Spleen (tissue), 13 donors: ENCODE results near the gene VSTM2L. TPM values are rescaled to one million over a fixed set of nuclear protein-coding genes. Genes with fewer than 3 reads are reported as not detected.
A peak's percentile ranks its signal among the peaks of the same experiment; 100 is the strongest.
"Not testable (repeated sequence)": the region's sequence is repeated elsewhere in the genome, so short reads cannot be mapped to it uniquely, and the experiment has no call there.

Experiments used
- DNase-seq: peaks from one replicate; pipeline ENCODE4 v3.0.0-alpha.2; 2020
- H3K27ac ChIP-seq, 8 donors: fragments of 200-600 bp; sonication (generic) in 7 of 8; 1 replicate in 4 of 8; 2 replicates in 4 of 8; pipeline versions ENCODE4 v1.5.0 to v1.8.0; 2016 to 2021; ENCODE audit warnings: inconsistent platforms in 4 of 8, mild to moderate bottlenecking in 4 of 8, moderate library complexity in 1 of 8
- H3K27me3 ChIP-seq, 7 donors: fragments of 200-600 bp; sonication (generic) in 6 of 7; replicated peaks in 1 of 7; 1 replicate in 4 of 7; 2 replicates in 3 of 7; pipeline versions ENCODE4 v1.5.0 to v1.8.0; 2016 to 2021; ENCODE audit warnings: inconsistent platforms in 3 of 7, mild to moderate bottlenecking in 1 of 7
- H3K36me3 ChIP-seq, 6 donors: fragments of 200-600 bp; sonication (generic) in 5 of 6; 1 replicate in 4 of 6; 2 replicates in 2 of 6; pipeline versions ENCODE4 v1.5.0 to v1.8.0; 2016 to 2021; ENCODE audit warnings: inconsistent platforms in 2 of 6
- H3K4me1 ChIP-seq, 6 donors: fragments of 200-600 bp; sonication (generic) in 5 of 6; 1 replicate in 3 of 6; 2 replicates in 3 of 6; pipeline versions ENCODE4 v1.5.0 to v1.8.0; 2016 to 2021; ENCODE audit warnings: inconsistent platforms in 3 of 6
- H3K4me3 ChIP-seq, 8 donors: fragments of 200-600 bp; sonication (generic) in 7 of 8; 1 replicate in 4 of 8; 2 replicates in 4 of 8; pipeline versions ENCODE4 v1.5.0 to v1.8.0; 2016 to 2021; ENCODE audit warnings: inconsistent platforms in 4 of 8, mild to moderate bottlenecking in 4 of 8, moderate library complexity in 2 of 8
- H3K9me3 ChIP-seq, 8 donors: fragments of 200-600 bp; sonication (generic) in 7 of 8; 1 replicate in 4 of 8; 2 replicates in 4 of 8; pipeline versions ENCODE4 v1.5.0 to v1.8.0; 2016 to 2021; ENCODE audit warnings: inconsistent platforms in 4 of 8
- POLR2A ChIP-seq, 3 donors: fragments of 450-650 bp; IDR thresholded peaks; one replicate each; pipeline ENCODE4 v1.5.1; 2017; ENCODE audit warnings: antibody characterized with exemption in 3 of 3, mild to moderate bottlenecking in 1 of 3
- POLR2AphosphoS5 ChIP-seq, 3 donors: sonication (generic); formaldehyde crosslinking; IDR thresholded peaks; one replicate each; pipeline ENCODE4 v1.5.1; 2017; ENCODE audit warnings: antibody characterized with exemption in 3 of 3
- WGBS, 5 donors: extraction: QIAGEN DNeasy Blood & Tissue Kit in 3 of 5; methylation state at CpG; one replicate each; pipeline versions ENCODE4 v1.1.5 to v1.1.7; 2013 to 2018; 5-methylcytosine and 5-hydroxymethylcytosine counted together
- intact Hi-C: fragments of 100-400 bp; cut with DNase I; formaldehyde crosslinking; loops from one replicate; pipeline ENCODE4 v1.15.0; 2023; ENCODE audit warnings: low total_unique reads
- long read RNA-seq, 2 donors: transcript quantifications; one replicate each; lab custom pipeline, GENCODE V29; 2026
- polyA plus RNA-seq, 3 donors: library from polyadenylated mRNA; stranded (reverse); fragments of 200-250 nt; gene quantifications; one replicate each; pipeline ENCODE4 v1.2.1, GENCODE V29; 2013
- total RNA-seq, 7 donors: library from RNA; depleted of rRNA in 3 of 7; stranded (reverse); fragments of >200 nt in 3 of 7; fragmentation: NEBNext Ultra II Directional in 4 of 7; extraction: Animal tissue kit (Norgen Biotek cat#: 25700) in 4 of 7; gene quantifications; one replicate each; pipeline versions ENCODE4 v1.1.0 to v1.2.1, GENCODE V29; 2016 to 2021
- TF ChIP-seq, protein P1 (sequence below), 11 experiments: fragments of 200-600 bp in 7 of 11; fragments of 450-650 bp in 4 of 11; sonication (generic) in 4 of 11; IDR thresholded peaks in 8 of 11; conservative IDR thresholded peaks in 3 of 11; 1 replicate in 7 of 11; 2 replicates in 4 of 11; pipeline versions ENCODE4 v1.4.0 to v1.8.0; 2016 to 2021; ENCODE audit warnings: antibody characterized with exemption in 11 of 11, inconsistent platforms in 4 of 11, mild to moderate bottlenecking in 1 of 11
- donor health status: healthy with polysubstance abuse.
- donor health status: DM: no; HTN: no; CAD: no; lungs with moderate emphysema.
- donor health status: DM: no; HTN: no; CAD: no.
- donor health status: Bipolar disorder and iron deficiency.
- donor health status: healthy.
- donor health status: DM: no; HTN: no; CAD: no.
- donor health status: DM: yes; HTN: yes; CAD: no.

Gene VSTM2L, protein sequence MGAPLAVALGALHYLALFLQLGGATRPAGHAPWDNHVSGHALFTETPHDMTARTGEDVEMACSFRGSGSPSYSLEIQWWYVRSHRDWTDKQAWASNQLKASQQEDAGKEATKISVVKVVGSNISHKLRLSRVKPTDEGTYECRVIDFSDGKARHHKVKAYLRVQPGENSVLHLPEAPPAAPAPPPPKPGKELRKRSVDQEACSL
- total RNA-seq (10 to 100 TPM; 12.9 to 88.7 (median 34.9) TPM), polyA plus RNA-seq (10 to 100 TPM in 1 of 3 donors, 1 to 10 TPM in 2; 1.7 to 13.5 (median 2.9) TPM)
- long read RNA-seq, donor 1 = 0 reads
- long read RNA-seq, donor 2, partial matches to known transcripts = 0 of 4 reads
- long read RNA-seq, donor 2, other reads (novel, unspliced or antisense) = 0 of 4 reads

DNA sequence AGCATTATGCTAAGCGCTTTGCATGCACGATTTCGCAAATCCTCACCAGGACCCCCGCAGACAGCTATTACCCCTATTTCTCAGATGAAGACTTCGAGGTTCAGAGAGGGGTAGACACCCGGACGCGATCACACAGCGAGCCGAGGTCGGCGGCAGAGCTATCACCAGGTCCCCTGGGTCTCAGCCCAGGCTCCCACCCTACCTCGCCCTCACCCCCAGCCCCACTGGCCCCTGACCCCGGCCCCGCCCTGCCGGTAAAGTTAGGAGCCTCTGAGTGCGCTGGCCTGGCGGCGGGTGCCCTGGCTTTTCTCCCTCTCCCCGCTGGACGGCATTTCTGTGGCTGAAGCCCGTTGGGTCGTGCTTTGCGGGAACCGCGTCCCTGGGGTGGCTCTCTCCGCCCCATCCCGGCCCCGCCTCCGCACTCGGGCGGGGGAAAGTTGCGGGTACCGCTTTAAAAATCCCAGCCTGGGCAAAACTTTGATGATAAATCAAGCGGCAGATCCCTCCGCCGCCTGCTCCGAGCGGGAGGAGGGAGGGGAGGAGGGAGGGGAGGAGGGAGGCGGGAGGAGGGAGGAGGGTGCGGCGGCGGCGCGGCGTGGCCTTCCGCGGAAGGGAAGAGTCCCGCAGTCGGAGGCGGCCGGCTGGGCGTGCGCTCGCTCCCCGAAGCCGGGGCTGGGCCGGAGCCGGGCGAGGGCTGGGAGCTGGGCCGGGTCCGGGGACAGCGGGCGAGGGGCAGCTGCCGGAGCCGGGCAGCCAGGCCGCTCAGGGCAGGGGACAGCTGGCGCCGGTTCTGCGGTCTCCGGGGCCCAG lies at the start of gene VSTM2L:
TSS of gene VSTM2L (plus strand) at position 624 of the 810 bp plus-strand sequence. CDS start 224 bp downstream, outside the sequence.
- Histone ChIP-seq H3K27me3 (peaks cover 0 to 80% (median 38%) of the 10 kb centered on the region in 7 donors), H3K27ac (peak within 1 kb of the TSS in 5 of 8 donors; percentile 60 to 77 (median 66)), H3K4me1 (peaks cover 3 to 43% (median 17%) of the 10 kb centered on the region in 6 donors), H3K36me3 (no peaks in the 10 kb centered on the region), H3K9me3 (no peaks in the 10 kb centered on the region), H3K4me3 (peak within 1 kb of the TSS; percentile 39 to 74 (median 42))
- 4 to 12% (median 8%) methylated on average over 38 to 71 of the region's 71 CpGs for WGBS, 5 donors
- TF ChIP-seq, protein P1, sequence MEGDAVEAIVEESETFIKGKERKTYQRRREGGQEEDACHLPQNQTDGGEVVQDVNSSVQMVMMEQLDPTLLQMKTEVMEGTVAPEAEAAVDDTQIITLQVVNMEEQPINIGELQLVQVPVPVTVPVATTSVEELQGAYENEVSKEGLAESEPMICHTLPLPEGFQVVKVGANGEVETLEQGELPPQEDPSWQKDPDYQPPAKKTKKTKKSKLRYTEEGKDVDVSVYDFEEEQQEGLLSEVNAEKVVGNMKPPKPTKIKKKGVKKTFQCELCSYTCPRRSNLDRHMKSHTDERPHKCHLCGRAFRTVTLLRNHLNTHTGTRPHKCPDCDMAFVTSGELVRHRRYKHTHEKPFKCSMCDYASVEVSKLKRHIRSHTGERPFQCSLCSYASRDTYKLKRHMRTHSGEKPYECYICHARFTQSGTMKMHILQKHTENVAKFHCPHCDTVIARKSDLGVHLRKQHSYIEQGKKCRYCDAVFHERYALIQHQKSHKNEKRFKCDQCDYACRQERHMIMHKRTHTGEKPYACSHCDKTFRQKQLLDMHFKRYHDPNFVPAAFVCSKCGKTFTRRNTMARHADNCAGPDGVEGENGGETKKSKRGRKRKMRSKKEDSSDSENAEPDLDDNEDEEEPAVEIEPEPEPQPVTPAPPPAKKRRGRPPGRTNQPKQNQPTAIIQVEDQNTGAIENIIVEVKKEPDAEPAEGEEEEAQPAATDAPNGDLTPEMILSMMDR (IDR thresholded peaks at IDR 0.05 in 8 of 11, conservative IDR thresholded peaks at IDR 0.05 in 3 of 11) = no peak
- TF ChIP-seq POLR2AphosphoS5 (IDR thresholded peaks at IDR 0.05) (peak in 1 of 3 donors; percentile 46), POLR2A (IDR thresholded peaks at IDR 0.05) (no peak)
- peak; percentile 83 for DNase-seq
- intact Hi-C loops = no loop called here

DNA sequence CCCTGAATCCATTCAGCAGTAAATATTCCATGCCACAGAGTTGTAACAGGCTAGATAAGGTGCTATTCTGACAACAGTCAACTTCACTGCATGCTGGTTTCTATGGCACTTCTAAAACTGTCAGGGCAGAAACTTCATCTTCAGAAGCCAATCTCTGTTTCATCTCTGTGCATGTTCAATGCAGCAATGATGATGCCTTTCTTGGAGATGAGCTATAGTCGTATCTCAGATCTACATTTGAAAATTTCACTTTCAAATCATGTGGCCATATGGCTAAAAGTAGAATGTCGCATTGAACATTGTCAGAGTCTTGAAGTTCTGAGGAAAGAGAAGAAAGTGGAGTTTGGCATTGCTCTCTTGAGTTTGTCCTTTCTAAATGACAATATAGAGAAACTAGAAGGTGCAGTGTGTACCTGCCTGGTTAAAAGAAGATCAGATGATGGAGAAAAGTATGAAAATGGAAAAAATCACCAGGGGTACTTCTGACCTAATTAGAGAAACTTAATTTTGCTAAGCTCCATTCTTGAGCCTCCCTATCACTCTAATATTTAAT lies 49.0 kb upstream of the VSTM2L start:
- Histone ChIP-seq H3K27ac (no peak overlapping the region), H3K9me3 (no peaks in the 10 kb centered on the region), H3K36me3 (peaks cover 0 to 96% (median 42%) of the 10 kb centered on the region in 6 donors), H3K4me3 (no peak overlapping the region), H3K27me3 (no peaks in the 10 kb centered on the region), H3K4me1 (no peaks in the 10 kb centered on the region)
- DNase-seq = no peak
- intact Hi-C loops = no loop called here
- 75 to 86% (median 82%) methylated on average over 2 of the region's 2 CpGs for WGBS, 5 donors
- TF ChIP-seq POLR2A (IDR thresholded peaks at IDR 0.05) (no peak), POLR2AphosphoS5 (IDR thresholded peaks at IDR 0.05) (no peak)
- TF ChIP-seq, protein P1 (IDR thresholded peaks at IDR 0.05 in 8 of 11, conservative IDR thresholded peaks at IDR 0.05 in 3 of 11) = no peak

DNA sequence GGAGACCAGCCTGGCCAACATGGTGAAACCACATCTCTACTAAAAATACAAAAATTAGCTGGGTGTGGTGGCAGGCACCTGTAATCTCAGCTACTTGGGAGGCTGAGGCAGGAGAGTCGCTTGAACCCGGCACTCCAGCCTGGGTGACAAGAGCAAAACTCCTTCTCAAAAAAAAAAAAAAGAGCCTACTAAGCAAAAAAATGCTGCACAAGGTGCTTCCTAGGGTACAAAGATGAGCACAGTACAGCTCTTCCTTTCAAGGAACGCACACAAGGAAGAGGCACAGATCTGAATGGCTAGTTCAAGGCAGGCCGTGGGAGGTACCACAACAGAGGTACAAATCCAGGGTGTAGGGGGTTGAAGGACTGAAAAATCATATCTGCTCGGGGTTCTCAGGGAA lies 46.9 kb upstream of the VSTM2L start:
- Histone ChIP-seq H3K36me3 (peaks cover 3 to 96% (median 48%) of the 10 kb centered on the region in 6 donors), H3K27ac (peak overlapping the region in 1 of 8 donors; percentile 7)
- DNase-seq, H3K9me3 ChIP-seq, intact Hi-C loops, H3K4me1 ChIP-seq, H3K27me3 ChIP-seq, H3K4me3 ChIP-seq: not testable (repeated sequence)
- WGBS, 5 donors = 95 to 99% (median 98%) methylated on average over 5 of the region's 5 CpGs

DNA sequence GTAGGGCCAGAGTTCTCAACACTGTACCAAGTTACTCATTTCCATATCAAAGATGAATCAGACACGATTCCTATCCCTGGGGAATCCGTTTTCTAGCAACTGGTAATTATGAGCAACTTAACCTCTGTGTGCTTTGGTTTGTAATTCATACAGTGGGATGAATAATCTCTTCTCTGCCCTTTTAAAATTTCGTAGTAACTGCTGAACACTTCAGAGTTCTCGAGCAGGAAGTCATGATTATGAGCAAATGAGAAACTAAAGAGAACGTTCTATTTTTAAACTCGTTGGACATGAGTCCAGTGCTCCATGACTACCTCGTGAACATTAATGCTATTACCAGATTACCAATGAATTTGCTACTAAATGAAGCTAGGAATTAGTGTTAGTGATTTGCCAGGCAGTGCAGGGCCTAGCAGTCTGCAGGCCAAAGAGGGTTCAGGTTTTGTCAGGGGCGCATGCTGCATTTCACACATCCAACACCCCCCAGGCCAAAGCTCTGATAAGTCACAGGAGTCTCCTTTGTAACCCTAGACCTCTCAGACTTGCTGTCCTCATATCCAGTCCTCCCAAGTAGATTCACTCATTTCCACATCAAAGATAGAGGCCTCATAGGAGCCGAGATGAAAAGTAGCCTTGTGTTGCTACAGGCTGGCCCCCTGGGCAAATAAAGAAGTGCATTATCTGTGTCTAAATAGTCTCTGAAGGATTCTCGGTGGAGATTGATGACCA lies 45.8 kb upstream of the VSTM2L start:
- no peaks in the 10 kb centered on the region for H3K4me1 ChIP-seq
- TF ChIP-seq POLR2A (IDR thresholded peaks at IDR 0.05) = no peak
- TF ChIP-seq POLR2AphosphoS5 (IDR thresholded peaks at IDR 0.05) = no peak
- TF ChIP-seq, protein P1 (IDR thresholded peaks at IDR 0.05 in 8 of 11, conservative IDR thresholded peaks at IDR 0.05 in 3 of 11) = no peak
- WGBS, 5 donors = 57 to 79% (median 77%) methylated on average over 10 of the region's 10 CpGs
- no peaks in the 10 kb centered on the region for H3K27me3 ChIP-seq
- H3K4me3 ChIP-seq = no peak overlapping the region
- no peak for DNase-seq
- intact Hi-C loops = no loop called here
- no peaks in the 10 kb centered on the region for H3K9me3 ChIP-seq
- H3K36me3 ChIP-seq = peaks cover 3 to 96% (median 48%) of the 10 kb centered on the region in 6 donors
- H3K27ac ChIP-seq = no peak overlapping the region
